Right atrium auricular region (tissue), 2 donors: Measurements from ENCODE around the gene ADRA2C. TPM values are rescaled to one million over a fixed set of nuclear protein-coding genes. Genes with fewer than 3 reads are reported as not detected.

Experiments used
- DNase-seq: peaks from one replicate; pipeline ENCODE4 v3.0.0-alpha.2; 2019; ENCODE audit warnings: low spot score
- H3K27ac ChIP-seq, 2 donors: fragments of 200-600 bp; sonication (generic); 1 replicate in 1 of 2; 2 replicates in 1 of 2; pipeline ENCODE4 v1.5.1; 2016 to 2019
- H3K27me3 ChIP-seq, 2 donors: fragments of 200-600 bp; sonication (generic); one replicate each; pipeline versions ENCODE4 v1.5.1 to v1.6.0; 2017 to 2019
- H3K36me3 ChIP-seq: fragments of 200-600 bp; sonication (generic); one replicate; pipeline ENCODE4 v1.5.1; 2016
- H3K4me1 ChIP-seq, 2 donors: fragments of 200-600 bp; sonication (generic); one replicate each; pipeline versions ENCODE4 v1.5.1 to v1.6.0; 2017 to 2019
- H3K4me3 ChIP-seq, 2 donors: fragments of 200-600 bp; sonication (generic); 1 replicate in 1 of 2; 2 replicates in 1 of 2; pipeline ENCODE4 v1.5.1; 2017 to 2019; ENCODE audit warnings: mild to moderate bottlenecking in 1 of 2, moderate library complexity in 1 of 2
- H3K9me3 ChIP-seq, 2 donors: fragments of 200-600 bp; sonication (generic); one replicate each; pipeline ENCODE4 v1.5.1; 2019
- total RNA-seq, 2 donors: library from RNA; depleted of rRNA; stranded (reverse); fragments of >200 nt; gene quantifications; one replicate each; pipeline ENCODE4 v1.1.0, GENCODE V29; 2016
- TF ChIP-seq, protein P1 (sequence below), 2 donors: fragments of 200-600 bp; sonication (generic); IDR thresholded peaks; one replicate each; pipeline ENCODE4 v1.5.1; 2019; ENCODE audit warnings: antibody characterized with exemption in 2 of 2

The ADRA2C gene
- total RNA-seq, 2 donors from 2014 or later: 2.6 to 3.1 TPM

DNA sequence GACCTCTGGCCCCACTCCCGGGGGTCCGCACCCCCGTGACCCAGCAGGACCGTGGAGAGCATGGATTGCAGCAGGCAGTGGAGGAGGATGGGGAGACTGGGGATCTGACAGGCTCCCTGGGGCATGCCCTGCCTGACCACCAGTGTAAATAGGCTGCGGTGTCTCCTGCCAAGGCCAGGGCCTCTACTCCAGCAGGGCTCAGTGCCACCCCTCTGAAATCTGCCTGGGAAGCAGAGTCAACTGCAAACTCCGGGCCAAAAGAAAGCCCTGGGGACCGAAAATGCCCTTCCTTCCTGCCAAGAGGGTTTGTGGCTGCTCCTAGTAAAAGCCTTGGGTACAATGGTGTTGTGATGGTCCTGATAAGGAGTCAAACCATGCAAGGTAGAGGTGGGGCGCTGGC, 6.4 kb downstream of the ADRA2C start:
- TF ChIP-seq, protein P1, sequence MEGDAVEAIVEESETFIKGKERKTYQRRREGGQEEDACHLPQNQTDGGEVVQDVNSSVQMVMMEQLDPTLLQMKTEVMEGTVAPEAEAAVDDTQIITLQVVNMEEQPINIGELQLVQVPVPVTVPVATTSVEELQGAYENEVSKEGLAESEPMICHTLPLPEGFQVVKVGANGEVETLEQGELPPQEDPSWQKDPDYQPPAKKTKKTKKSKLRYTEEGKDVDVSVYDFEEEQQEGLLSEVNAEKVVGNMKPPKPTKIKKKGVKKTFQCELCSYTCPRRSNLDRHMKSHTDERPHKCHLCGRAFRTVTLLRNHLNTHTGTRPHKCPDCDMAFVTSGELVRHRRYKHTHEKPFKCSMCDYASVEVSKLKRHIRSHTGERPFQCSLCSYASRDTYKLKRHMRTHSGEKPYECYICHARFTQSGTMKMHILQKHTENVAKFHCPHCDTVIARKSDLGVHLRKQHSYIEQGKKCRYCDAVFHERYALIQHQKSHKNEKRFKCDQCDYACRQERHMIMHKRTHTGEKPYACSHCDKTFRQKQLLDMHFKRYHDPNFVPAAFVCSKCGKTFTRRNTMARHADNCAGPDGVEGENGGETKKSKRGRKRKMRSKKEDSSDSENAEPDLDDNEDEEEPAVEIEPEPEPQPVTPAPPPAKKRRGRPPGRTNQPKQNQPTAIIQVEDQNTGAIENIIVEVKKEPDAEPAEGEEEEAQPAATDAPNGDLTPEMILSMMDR (IDR thresholded peaks at IDR 0.05): no peak
- H3K4me1 ChIP-seq: no peaks in the 10 kb centered on the region
- H3K4me3 ChIP-seq: no peak overlapping the region
- peaks cover 0 to 9% of the 10 kb centered on the region in 2 donors for H3K27me3 ChIP-seq
- no peak for DNase-seq
- no peaks in the 10 kb centered on the region for H3K36me3 ChIP-seq
- no peaks in the 10 kb centered on the region for H3K9me3 ChIP-seq
- H3K27ac ChIP-seq: no peak overlapping the region

DNA sequence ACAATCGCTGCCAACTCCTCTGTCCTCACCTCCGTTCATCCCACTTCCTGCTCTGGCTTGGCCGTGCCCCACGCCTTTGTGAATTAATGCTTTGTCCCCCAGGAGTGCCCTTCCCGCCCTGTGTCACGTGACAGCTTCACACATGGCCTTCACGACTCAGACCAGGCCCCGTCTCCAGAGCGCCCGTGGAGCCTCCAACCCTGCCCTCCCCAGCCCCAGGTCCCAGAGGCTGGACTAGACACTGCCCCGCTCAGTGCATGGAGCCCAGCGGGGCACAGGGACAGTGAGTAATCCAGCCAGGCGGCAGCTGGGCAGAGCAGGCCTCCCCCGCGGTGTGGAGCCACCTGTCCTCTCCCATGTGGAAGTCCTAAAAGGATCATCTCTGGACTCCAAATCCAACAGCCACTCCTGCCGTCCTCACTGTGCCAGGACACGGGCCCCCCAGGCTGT, 7.4 kb downstream of the ADRA2C start:
- no peak for DNase-seq

DNA sequence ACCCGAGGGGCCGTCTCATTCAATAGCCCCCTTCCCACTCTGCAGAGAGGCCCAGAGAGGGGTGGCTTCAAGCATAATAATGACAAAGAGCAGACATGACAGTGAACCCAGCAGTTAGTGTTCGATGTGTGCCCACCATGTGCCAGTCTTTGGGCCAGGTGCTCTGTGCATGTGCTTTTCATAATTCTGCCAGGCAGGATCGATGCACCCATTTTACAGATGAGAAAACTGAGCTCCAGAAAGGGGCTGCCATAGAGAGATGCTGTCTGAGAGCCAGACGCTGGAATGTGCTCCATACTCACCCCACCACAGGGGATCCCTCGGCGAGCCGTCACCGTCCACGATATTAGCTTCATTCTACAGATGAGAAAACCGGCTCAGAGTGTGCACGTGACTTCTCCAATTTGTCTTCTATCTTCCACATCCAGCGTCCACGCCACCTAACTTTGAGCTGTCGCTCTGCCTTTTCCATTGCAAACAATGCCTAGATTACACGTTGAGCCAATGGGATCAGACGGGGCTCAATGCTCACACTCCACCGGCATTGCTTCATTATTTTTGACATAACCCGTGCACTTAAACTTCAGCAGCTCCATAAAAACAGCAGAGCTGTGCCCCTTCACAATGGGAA, 8.2 kb downstream of the ADRA2C start:
- H3K27ac ChIP-seq: no peak overlapping the region
- no peak overlapping the region for H3K4me3 ChIP-seq
- H3K9me3 ChIP-seq: no peaks in the 10 kb centered on the region
- H3K27me3 ChIP-seq: no peaks in the 10 kb centered on the region
- DNase-seq: no peak
- no peaks in the 10 kb centered on the region for H3K36me3 ChIP-seq
- TF ChIP-seq, protein P1 (IDR thresholded peaks at IDR 0.05): no peak
- H3K4me1 ChIP-seq: no peaks in the 10 kb centered on the region

More for the DNA sequence above, 7.4 kb downstream of the ADRA2C start:
- Histone ChIP-seq H3K4me3 (no peak overlapping the region), H3K27ac (no peak overlapping the region), H3K36me3 (no peaks in the 10 kb centered on the region), H3K9me3 (no peaks in the 10 kb centered on the region), H3K27me3 (peaks cover 0 to 4% of the 10 kb centered on the region in 2 donors), H3K4me1 (no peaks in the 10 kb centered on the region)
- TF ChIP-seq, protein P1 (IDR thresholded peaks at IDR 0.05): no peak

DNA sequence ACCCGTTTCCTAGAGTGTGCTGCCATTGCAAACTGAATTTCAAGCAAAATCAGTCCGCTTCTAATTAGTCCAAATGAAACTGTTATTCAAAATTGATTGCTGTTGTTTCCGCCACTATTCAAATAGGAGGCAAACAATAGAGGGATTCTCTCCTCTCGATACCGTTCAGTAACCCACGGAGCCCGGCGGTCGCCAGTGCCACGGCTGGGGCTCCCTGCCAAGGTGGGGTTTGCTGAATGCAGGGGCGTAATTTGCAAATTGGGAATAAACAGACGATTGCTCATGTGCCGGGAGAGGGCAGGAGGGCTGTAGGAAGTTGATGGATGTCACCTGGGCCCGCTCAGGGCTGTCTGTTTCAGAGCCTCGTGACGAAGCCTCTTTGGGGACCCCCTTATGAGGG, 8.8 kb downstream of the ADRA2C start:
- H3K27ac ChIP-seq: no peak overlapping the region
- no peaks in the 10 kb centered on the region for H3K4me1 ChIP-seq
- TF ChIP-seq, protein P1 (IDR thresholded peaks at IDR 0.05): no peak
- H3K36me3 ChIP-seq: no peaks in the 10 kb centered on the region
- no peak for DNase-seq
- H3K9me3 ChIP-seq: no peaks in the 10 kb centered on the region
- H3K27me3 ChIP-seq: no peaks in the 10 kb centered on the region
- no peak overlapping the region for H3K4me3 ChIP-seq

DNA sequence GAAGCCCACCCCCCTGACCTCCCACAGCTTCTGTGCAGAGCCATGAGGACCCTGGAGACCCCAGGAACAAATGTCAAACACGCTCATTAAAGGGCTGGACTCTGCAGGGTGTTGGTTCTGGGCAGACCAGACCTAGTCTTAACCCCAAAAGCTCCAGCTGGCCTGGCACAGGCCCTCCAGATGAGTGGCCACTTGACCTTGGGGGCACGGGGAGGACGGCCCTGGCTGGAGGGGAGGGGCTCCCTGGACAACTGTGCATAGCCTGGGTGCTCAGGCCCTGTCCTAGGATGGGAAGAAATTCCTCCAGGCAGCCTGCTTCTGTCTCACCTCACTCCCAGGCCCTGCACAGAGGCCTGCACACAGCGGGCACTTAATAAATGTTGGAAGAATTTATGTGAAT, 9.4 kb downstream of the ADRA2C start:
- no peaks in the 10 kb centered on the region for H3K9me3 ChIP-seq
- no peak overlapping the region for H3K27ac ChIP-seq
- TF ChIP-seq, protein P1 (IDR thresholded peaks at IDR 0.05): no peak
- no peaks in the 10 kb centered on the region for H3K27me3 ChIP-seq
- DNase-seq: no peak
- H3K36me3 ChIP-seq: no peaks in the 10 kb centered on the region
- H3K4me1 ChIP-seq: no peaks in the 10 kb centered on the region
- H3K4me3 ChIP-seq: no peak overlapping the region
